ENCODE results near the gene TARBP2. TPM values are rescaled to one million over a fixed set of nuclear protein-coding genes. Genes with fewer than 3 reads are reported as not detected.

TARBP2 gene
- total and polyA plus RNA-seq, 8 donors = 22.6 to 36.5 (median 28.6) TPM; not detected in 1

GRCh38 chr12:53502983-53503728 lies 2.1 kb downstream of the TARBP2 start:
- intact Hi-C loops (cut with DNase I; ENCODE audit: low total_unique reads) = no loop called here
- peak overlapping the region in 2 of 5 donors; percentile 98 for H3K27ac ChIP-seq
- H3K9me3 ChIP-seq = no peaks in the 10 kb centered on the region
- no peak for TF ChIP-seq POLR2A (IDR thresholded peaks at IDR 0.05)
- no peak for TF ChIP-seq EP300 (IDR thresholded peaks at IDR 0.05)
- no peak for TF ChIP-seq CTCF (IDR thresholded peaks at IDR 0.05)
- TF ChIP-seq POLR2AphosphoS5 (IDR thresholded peaks at IDR 0.05) = no peak
- no peak for DNase-seq
- H3K27me3 ChIP-seq = no peaks in the 10 kb centered on the region
- H3K36me3 ChIP-seq = peaks cover 14 to 45% (median 42%) of the 10 kb centered on the region in 4 donors
- peaks cover 30 to 48% (median 40%) of the 10 kb centered on the region in 4 donors for H3K4me1 ChIP-seq
- H3K4me3 ChIP-seq = no peak overlapping the region
- 74 to 87% (median 78%) methylated on average over 9 to 10 of the region's 10 CpGs for WGBS, 5 donors

DNA sequence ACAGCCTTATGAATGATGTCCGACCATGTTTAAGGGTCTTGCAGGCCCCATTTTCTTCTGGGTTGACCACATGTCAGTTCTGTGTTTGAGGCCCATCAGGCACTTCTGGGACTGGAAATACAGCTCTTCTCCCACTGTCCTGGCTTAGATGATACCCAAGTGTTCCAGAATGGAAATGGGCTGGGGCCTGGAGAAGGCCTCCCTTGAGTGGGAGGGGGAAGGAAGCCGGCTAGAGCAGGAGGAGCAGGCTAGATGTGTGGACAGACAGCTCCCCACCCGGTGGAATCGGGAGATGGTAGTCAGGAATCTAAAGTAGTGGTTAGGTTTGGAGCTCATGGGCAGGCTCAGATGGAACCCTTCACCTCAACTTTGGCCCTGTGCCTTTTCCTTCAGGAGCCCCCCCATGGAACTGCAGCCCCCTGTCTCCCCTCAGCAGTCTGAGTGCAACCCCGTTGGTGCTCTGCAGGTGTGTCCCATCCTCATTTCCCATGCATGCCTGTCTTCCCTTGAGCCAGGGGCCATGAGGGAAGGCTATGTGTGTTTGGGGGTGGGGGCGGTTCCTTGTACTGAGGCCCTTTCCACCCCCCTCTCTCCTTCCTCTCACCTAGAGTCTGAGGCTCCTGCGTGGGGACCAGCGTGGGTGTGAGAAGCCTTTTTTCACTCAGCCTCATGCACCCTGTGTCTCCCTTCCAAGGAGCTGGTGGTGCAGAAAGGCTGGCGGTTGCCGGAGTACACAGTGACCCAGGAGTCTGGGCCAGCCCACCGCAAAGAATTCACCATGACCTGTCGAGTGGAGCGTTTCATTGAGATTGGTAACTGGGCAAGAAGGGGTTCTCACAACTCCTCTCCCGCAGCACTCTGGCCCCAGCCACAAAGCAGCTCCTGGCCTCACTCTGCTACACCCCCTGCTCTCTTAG lies 3.2 kb downstream of the TARBP2 start:
- Histone ChIP-seq H3K27ac (no peak overlapping the region), H3K36me3 (peaks cover 14 to 45% (median 42%) of the 10 kb centered on the region in 4 donors), H3K4me1 (peaks cover 20 to 44% (median 41%) of the 10 kb centered on the region in 4 donors), H3K27me3 (no peaks in the 10 kb centered on the region), H3K4me3 (no peak overlapping the region), H3K9me3 (no peaks in the 10 kb centered on the region)
- TF ChIP-seq POLR2A (IDR thresholded peaks at IDR 0.05) (no peak), CTCF (IDR thresholded peaks at IDR 0.05) (no peak), EP300 (IDR thresholded peaks at IDR 0.05) (no peak), POLR2AphosphoS5 (IDR thresholded peaks at IDR 0.05) (no peak)
- 75 to 87% (median 75%) methylated on average over 14 of the region's 14 CpGs for WGBS, 5 donors
- peak in 1 of 2 donors; percentile 8 for DNase-seq
- intact Hi-C loops (cut with DNase I; ENCODE audit: low total_unique reads) = no loop called here

DNA sequence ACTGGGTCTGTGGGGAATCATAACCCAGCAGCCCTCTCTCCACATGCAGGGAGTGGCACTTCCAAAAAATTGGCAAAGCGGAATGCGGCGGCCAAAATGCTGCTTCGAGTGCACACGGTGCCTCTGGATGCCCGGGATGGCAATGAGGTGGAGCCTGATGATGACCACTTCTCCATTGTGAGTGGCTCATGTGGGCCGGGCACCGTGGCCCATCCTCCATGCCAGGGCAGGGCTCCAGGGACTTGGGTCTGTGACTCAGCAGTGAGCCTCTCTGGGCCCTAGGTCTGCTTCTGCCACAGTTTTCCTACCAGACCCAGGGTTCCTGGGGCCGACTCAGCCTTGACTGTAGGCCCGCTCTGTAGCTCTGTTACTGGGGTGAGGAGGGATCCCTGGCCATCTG lies 4.0 kb downstream of the TARBP2 start:
- no peaks in the 10 kb centered on the region for H3K9me3 ChIP-seq
- 77 to 89% (median 85%) methylated on average over 4 to 10 of the region's 10 CpGs for WGBS, 5 donors
- H3K27me3 ChIP-seq = no peaks in the 10 kb centered on the region
- H3K36me3 ChIP-seq = peaks cover 14 to 50% (median 46%) of the 10 kb centered on the region in 4 donors
- H3K4me3 ChIP-seq = no peak overlapping the region
- TF ChIP-seq CTCF (IDR thresholded peaks at IDR 0.05) = no peak
- no peak for TF ChIP-seq EP300 (IDR thresholded peaks at IDR 0.05)
- TF ChIP-seq POLR2AphosphoS5 (IDR thresholded peaks at IDR 0.05) = no peak
- no peak for TF ChIP-seq POLR2A (IDR thresholded peaks at IDR 0.05)
- intact Hi-C loops (cut with DNase I; ENCODE audit: low total_unique reads) = no loop called here
- peak in 1 of 2 donors; percentile 7 for DNase-seq
- peaks cover 15 to 36% (median 33%) of the 10 kb centered on the region in 4 donors for H3K4me1 ChIP-seq
- peak overlapping the region in 1 of 5 donors; percentile 6 for H3K27ac ChIP-seq
